ENCODE results near the gene CEP164. TPM values are rescaled to one million over a fixed set of nuclear protein-coding genes. Genes with fewer than 3 reads are reported as not detected.

Gene CEP164
- total and polyA plus RNA-seq, 10 of the 15 experiments (the other 5 are each of a cell fraction or from before 2014, with no cell fraction given), result 4.2 to 31.2 (median 20.2) TPM

- no peak for TF ChIP-seq ZNF687 (IDR thresholded peaks at IDR 0.05)
These were observed 85.1 kb downstream of the CEP164 start (continued) for GRCh38 chr11:117412653-117413275.

DNA sequence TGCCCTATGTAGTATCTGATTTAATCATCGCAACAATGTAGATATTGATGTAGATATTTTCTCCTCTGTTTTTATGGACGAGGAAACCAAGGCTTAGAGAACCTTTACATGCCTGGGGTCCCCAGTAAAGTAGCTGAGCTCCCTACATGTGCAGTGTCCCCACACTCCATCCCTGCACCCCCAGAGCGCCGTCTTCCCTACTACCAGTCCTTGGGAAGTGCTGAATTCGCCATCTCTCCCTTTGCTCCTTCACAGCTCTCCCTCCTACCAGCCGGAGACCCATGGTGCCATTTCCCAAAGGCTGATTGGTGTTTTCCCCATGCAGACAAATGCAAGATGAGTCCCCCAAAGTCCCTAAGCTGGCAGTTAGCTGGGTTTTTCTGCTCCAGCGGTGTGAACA, 86.0 kb downstream of the CEP164 start:
- Histone ChIP-seq H2AFZ (ENCODE audit: control insufficient read depth, low read depth, low read length) (no peak overlapping the region), H3K4me3 (no peak overlapping the region), H3K9me3 (replicated peaks; ENCODE audit: control insufficient read depth, insufficient read depth, low read length) (no peaks in the 10 kb centered on the region), H3K4me2 (ENCODE audit: control insufficient read depth, insufficient read depth) (no peak overlapping the region), H3K4me1 (ENCODE audit: control insufficient read depth, insufficient read depth, low read length) (peaks cover 4% of the 10 kb centered on the region; the same call in 1 of the 2 replicates), H3K27ac (ENCODE audit: control insufficient read depth, insufficient read depth) (no peak overlapping the region), H3K79me2 (ENCODE audit: control insufficient read depth, insufficient read depth, low read length) (no peaks in the 10 kb centered on the region), H4K20me1 (ENCODE audit: control insufficient read depth, insufficient read depth) (no peaks in the 10 kb centered on the region), H3K9ac (ENCODE audit: control insufficient read depth, insufficient read depth, low read length) (no peak overlapping the region), H3K36me3 (ENCODE audit: control insufficient read depth in 2 of 2, insufficient read depth in 2 of 2, low read length in 1 of 2) (no peaks in the 10 kb centered on the region; a peak in 1 of 4 replicates), H3K27me3 (replicated peaks in 1 of 2; ENCODE audit: control insufficient read depth in 2 of 2, insufficient read depth in 2 of 2, low read length in 1 of 2) (no peaks in the 10 kb centered on the region)
- ATAC-seq, result no peak
- SMC1A ChIA-PET (ENCODE audit: uncharacterized antibody, unreplicated experiment), result interaction anchor here (0.7 to 1.5 kb wide), 6 partner anchors 9 to 266 kb away, joined by 3 to 5 read pairs (median 3); no protein-coding TSS in a partner anchor
- no peak for DNase-seq (ENCODE audit: low read depth, low spot score)
- POLR2A ChIA-PET, result no interaction called here
- no TSS peak for BruUV-seq (replicated peaks)
- CTCF ChIA-PET, result interaction anchor here (1.1 to 5.3 kb wide), 2 partner anchors 13 to 533 kb away, joined by 3 to 38 read pairs; no protein-coding TSS in a partner anchor
- WGBS (ENCODE audit: insufficient coverage, insufficient replicate concordance, low lambda C conversion rate, missing lambda C conversion rate), result 87% methylated on average over 7 of the region's 7 CpGs
- in situ Hi-C loops (cut with MboI) (no loop called here), intact Hi-C loops (cut with micrococcal nuclease; ENCODE audit: unreplicated experiment) (no loop called here)
- no peak for FAIRE-seq
- RAD21 ChIA-PET (ENCODE audit: unreplicated experiment), result no interaction called here
- TF ChIP-seq, protein P1, sequence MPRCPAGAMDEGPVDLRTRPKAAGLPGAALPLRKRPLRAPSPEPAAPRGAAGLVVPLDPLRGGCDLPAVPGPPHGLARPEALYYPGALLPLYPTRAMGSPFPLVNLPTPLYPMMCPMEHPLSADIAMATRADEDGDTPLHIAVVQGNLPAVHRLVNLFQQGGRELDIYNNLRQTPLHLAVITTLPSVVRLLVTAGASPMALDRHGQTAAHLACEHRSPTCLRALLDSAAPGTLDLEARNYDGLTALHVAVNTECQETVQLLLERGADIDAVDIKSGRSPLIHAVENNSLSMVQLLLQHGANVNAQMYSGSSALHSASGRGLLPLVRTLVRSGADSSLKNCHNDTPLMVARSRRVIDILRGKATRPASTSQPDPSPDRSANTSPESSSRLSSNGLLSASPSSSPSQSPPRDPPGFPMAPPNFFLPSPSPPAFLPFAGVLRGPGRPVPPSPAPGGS (IDR thresholded peaks at IDR 0.05; ENCODE audit: borderline replicate concordance, insufficient read depth, low read depth, low read length, poor library complexity, severe bottlenecking), result no peak
- TF ChIP-seq, protein P2, sequence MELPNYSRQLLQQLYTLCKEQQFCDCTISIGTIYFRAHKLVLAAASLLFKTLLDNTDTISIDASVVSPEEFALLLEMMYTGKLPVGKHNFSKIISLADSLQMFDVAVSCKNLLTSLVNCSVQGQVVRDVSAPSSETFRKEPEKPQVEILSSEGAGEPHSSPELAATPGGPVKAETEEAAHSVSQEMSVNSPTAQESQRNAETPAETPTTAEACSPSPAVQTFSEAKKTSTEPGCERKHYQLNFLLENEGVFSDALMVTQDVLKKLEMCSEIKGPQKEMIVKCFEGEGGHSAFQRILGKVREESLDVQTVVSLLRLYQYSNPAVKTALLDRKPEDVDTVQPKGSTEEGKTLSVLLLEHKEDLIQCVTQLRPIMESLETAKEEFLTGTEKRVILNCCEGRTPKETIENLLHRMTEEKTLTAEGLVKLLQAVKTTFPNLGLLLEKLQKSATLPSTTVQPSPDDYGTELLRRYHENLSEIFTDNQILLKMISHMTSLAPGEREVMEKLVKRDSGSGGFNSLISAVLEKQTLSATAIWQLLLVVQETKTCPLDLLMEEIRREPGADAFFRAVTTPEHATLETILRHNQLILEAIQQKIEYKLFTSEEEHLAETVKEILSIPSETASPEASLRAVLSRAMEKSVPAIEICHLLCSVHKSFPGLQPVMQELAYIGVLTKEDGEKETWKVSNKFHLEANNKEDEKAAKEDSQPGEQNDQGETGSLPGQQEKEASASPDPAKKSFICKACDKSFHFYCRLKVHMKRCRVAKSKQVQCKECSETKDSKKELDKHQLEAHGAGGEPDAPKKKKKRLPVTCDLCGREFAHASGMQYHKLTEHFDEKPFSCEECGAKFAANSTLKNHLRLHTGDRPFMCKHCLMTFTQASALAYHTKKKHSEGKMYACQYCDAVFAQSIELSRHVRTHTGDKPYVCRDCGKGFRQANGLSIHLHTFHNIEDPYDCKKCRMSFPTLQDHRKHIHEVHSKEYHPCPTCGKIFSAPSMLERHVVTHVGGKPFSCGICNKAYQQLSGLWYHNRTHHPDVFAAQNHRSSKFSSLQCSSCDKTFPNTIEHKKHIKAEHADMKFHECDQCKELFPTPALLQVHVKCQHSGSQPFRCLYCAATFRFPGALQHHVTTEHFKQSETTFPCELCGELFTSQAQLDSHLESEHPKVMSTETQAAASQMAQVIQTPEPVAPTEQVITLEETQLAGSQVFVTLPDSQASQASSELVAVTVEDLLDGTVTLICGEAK (IDR thresholded peaks at IDR 0.05; ENCODE audit: borderline replicate concordance), result no peak
- TF ChIP-seq NFYB (IDR thresholded peaks at IDR 0.05; ENCODE audit: insufficient read depth, low read depth, low read length) (no peak), RB1 (IDR thresholded peaks at IDR 0.05; ENCODE audit: borderline replicate concordance) (no peak), SIX5 (IDR thresholded peaks at IDR 0.05; ENCODE audit: low read depth, low read length, severe bottlenecking) (no peak), NRF1 (conservative IDR thresholded peaks at IDR 0.05; ENCODE audit: low read depth, low read length) (no peak)
- TF ChIP-seq, protein P3, sequence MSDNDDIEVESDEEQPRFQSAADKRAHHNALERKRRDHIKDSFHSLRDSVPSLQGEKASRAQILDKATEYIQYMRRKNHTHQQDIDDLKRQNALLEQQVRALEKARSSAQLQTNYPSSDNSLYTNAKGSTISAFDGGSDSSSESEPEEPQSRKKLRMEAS (IDR thresholded peaks at IDR 0.05; ENCODE audit: low read depth, low read length), result no peak
- TF ChIP-seq, protein P4, sequence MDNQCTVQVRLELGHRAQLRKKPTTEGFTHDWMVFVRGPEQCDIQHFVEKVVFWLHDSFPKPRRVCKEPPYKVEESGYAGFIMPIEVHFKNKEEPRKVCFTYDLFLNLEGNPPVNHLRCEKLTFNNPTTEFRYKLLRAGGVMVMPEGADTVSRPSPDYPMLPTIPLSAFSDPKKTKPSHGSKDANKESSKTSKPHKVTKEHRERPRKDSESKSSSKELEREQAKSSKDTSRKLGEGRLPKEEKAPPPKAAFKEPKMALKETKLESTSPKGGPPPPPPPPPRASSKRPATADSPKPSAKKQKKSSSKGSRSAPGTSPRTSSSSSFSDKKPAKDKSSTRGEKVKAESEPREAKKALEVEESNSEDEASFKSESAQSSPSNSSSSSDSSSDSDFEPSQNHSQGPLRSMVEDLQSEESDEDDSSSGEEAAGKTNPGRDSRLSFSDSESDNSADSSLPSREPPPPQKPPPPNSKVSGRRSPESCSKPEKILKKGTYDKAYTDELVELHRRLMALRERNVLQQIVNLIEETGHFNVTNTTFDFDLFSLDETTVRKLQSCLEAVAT (IDR thresholded peaks at IDR 0.05), result no peak

Data from GM12878 (cell line).